Spleen (tissue), 13 donors: ENCODE results near the gene TRIM13. TPM values are rescaled to one million over a fixed set of nuclear protein-coding genes. Genes with fewer than 3 reads are reported as not detected.
A peak's percentile ranks its signal among the peaks of the same experiment; 100 is the strongest.
"Not testable (repeated sequence)": the region's sequence is repeated elsewhere in the genome, so short reads cannot be mapped to it uniquely, and the experiment has no call there.

ENCODE experiments used
- DNase-seq: peaks from one replicate; pipeline ENCODE4 v3.0.0-alpha.2; 2020
- H3K27ac ChIP-seq, 8 donors: fragments of 200-600 bp; sonication (generic) in 7 of 8; 1 replicate in 4 of 8; 2 replicates in 4 of 8; pipeline versions ENCODE4 v1.5.0 to v1.8.0; 2016 to 2021; ENCODE audit warnings: inconsistent platforms in 4 of 8, mild to moderate bottlenecking in 4 of 8, moderate library complexity in 1 of 8
- H3K27me3 ChIP-seq, 7 donors: fragments of 200-600 bp; sonication (generic) in 6 of 7; replicated peaks in 1 of 7; 1 replicate in 4 of 7; 2 replicates in 3 of 7; pipeline versions ENCODE4 v1.5.0 to v1.8.0; 2016 to 2021; ENCODE audit warnings: inconsistent platforms in 3 of 7, mild to moderate bottlenecking in 1 of 7
- H3K36me3 ChIP-seq, 6 donors: fragments of 200-600 bp; sonication (generic) in 5 of 6; 1 replicate in 4 of 6; 2 replicates in 2 of 6; pipeline versions ENCODE4 v1.5.0 to v1.8.0; 2016 to 2021; ENCODE audit warnings: inconsistent platforms in 2 of 6
- H3K4me1 ChIP-seq, 6 donors: fragments of 200-600 bp; sonication (generic) in 5 of 6; 1 replicate in 3 of 6; 2 replicates in 3 of 6; pipeline versions ENCODE4 v1.5.0 to v1.8.0; 2016 to 2021; ENCODE audit warnings: inconsistent platforms in 3 of 6
- H3K4me3 ChIP-seq, 8 donors: fragments of 200-600 bp; sonication (generic) in 7 of 8; 1 replicate in 4 of 8; 2 replicates in 4 of 8; pipeline versions ENCODE4 v1.5.0 to v1.8.0; 2016 to 2021; ENCODE audit warnings: inconsistent platforms in 4 of 8, mild to moderate bottlenecking in 4 of 8, moderate library complexity in 2 of 8
- H3K9me3 ChIP-seq, 8 donors: fragments of 200-600 bp; sonication (generic) in 7 of 8; 1 replicate in 4 of 8; 2 replicates in 4 of 8; pipeline versions ENCODE4 v1.5.0 to v1.8.0; 2016 to 2021; ENCODE audit warnings: inconsistent platforms in 4 of 8
- POLR2A ChIP-seq, 3 donors: fragments of 450-650 bp; IDR thresholded peaks; one replicate each; pipeline ENCODE4 v1.5.1; 2017; ENCODE audit warnings: antibody characterized with exemption in 3 of 3, mild to moderate bottlenecking in 1 of 3
- POLR2AphosphoS5 ChIP-seq, 3 donors: sonication (generic); formaldehyde crosslinking; IDR thresholded peaks; one replicate each; pipeline ENCODE4 v1.5.1; 2017; ENCODE audit warnings: antibody characterized with exemption in 3 of 3
- WGBS, 5 donors: extraction: QIAGEN DNeasy Blood & Tissue Kit in 3 of 5; methylation state at CpG; one replicate each; pipeline versions ENCODE4 v1.1.5 to v1.1.7; 2013 to 2018; 5-methylcytosine and 5-hydroxymethylcytosine counted together
- intact Hi-C: fragments of 100-400 bp; cut with DNase I; formaldehyde crosslinking; loops from one replicate; pipeline ENCODE4 v1.15.0; 2023; ENCODE audit warnings: low total_unique reads
- long read RNA-seq, 2 donors: transcript quantifications; one replicate each; lab custom pipeline, GENCODE V29; 2026
- polyA plus RNA-seq, 3 donors: library from polyadenylated mRNA; stranded (reverse); fragments of 200-250 nt; gene quantifications; one replicate each; pipeline ENCODE4 v1.2.1, GENCODE V29; 2013
- total RNA-seq, 7 donors: library from RNA; depleted of rRNA in 3 of 7; stranded (reverse); fragments of >200 nt in 3 of 7; fragmentation: NEBNext Ultra II Directional in 4 of 7; extraction: Animal tissue kit (Norgen Biotek cat#: 25700) in 4 of 7; gene quantifications; one replicate each; pipeline versions ENCODE4 v1.1.0 to v1.2.1, GENCODE V29; 2016 to 2021
- TF ChIP-seq, protein P1 (sequence below), 11 experiments: fragments of 200-600 bp in 7 of 11; fragments of 450-650 bp in 4 of 11; sonication (generic) in 4 of 11; IDR thresholded peaks in 8 of 11; conservative IDR thresholded peaks in 3 of 11; 1 replicate in 7 of 11; 2 replicates in 4 of 11; pipeline versions ENCODE4 v1.4.0 to v1.8.0; 2016 to 2021; ENCODE audit warnings: antibody characterized with exemption in 11 of 11, inconsistent platforms in 4 of 11, mild to moderate bottlenecking in 1 of 11
- donor health status: healthy with polysubstance abuse.
- donor health status: DM: no; HTN: no; CAD: no; lungs with moderate emphysema.
- donor health status: DM: no; HTN: no; CAD: no.
- donor health status: Bipolar disorder and iron deficiency.
- donor health status: healthy.
- donor health status: DM: no; HTN: no; CAD: no.
- donor health status: DM: yes; HTN: yes; CAD: no.

The TRIM13 gene, protein sequence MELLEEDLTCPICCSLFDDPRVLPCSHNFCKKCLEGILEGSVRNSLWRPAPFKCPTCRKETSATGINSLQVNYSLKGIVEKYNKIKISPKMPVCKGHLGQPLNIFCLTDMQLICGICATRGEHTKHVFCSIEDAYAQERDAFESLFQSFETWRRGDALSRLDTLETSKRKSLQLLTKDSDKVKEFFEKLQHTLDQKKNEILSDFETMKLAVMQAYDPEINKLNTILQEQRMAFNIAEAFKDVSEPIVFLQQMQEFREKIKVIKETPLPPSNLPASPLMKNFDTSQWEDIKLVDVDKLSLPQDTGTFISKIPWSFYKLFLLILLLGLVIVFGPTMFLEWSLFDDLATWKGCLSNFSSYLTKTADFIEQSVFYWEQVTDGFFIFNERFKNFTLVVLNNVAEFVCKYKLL
- total RNA-seq, result 10 to 100 TPM; 25.7 to 29.7 (median 28.0) TPM
- polyA plus RNA-seq, result 10 to 100 TPM; 17.1 to 28.6 (median 19.3) TPM
- long read RNA-seq, donor 1, full-length matches to known transcripts, result 18 of 27 reads
- long read RNA-seq, donor 1, partial matches to known transcripts, result 9 of 27 reads
- long read RNA-seq, donor 1, other reads (novel, unspliced or antisense), result 0 of 27 reads
- long read RNA-seq, donor 2, full-length matches to known transcripts, result 6 of 6 reads
- long read RNA-seq, donor 2, partial matches to known transcripts, result 0 of 6 reads
- long read RNA-seq, donor 2, other reads (novel, unspliced or antisense), result 0 of 6 reads

DNA sequence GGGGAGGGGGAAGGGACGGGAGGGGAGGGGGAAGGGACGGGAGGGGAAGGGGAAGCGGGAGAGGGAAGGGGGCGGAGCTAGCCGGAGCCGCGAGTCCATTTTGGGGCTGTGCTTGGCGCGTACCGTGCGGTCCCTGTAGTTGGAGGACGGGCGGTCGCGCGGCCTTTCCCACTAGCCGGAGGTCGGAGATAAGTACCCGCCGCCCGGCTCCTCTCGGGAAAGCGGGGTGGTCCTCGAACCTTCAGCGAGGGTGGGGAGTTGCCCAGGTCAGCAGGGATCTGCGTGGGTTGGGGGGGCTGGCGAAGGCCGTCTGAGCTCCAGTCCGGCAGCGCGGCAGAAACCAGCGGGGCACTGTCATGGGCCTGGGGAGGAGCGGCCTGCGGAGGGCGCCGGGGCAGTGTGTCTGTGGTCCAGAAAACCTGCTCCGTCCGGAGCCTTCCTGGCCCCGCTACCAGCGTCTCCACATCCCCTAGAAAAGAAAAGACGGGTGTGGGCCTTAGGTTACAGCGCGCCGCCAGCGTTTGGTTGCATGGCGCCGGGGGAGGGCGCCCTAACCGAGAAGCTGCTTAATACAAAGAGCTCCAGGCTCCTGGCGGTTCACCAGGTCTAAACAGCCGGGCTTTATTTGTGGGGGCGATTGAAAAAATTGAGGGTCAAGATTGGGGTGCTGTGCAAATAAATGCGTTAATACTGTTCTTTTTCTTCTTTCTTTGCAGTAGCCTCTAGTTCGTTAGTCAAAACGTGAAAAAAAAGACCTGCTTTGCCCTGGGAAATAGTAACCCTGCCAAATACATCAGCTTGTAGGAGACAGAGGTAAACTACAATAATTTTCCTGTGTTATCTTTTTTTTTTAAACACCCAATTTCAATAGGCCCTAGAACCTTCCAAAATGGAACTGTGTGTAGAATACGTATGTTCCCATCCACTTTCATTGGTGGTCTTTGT is at the start of gene TRIM13:
TSS of gene TRIM13 (plus strand) at position 92 of the 945 bp plus-strand sequence. CDS start 14,899 bp downstream, outside the sequence.
- peak within 1 kb of the TSS; percentile 72 to 93 (median 82) for H3K4me3 ChIP-seq
- WGBS, 5 donors, result 0 to 1% (median 0%) methylated on average over 45 to 55 of the region's 56 CpGs
- peak; percentile 96 for DNase-seq
- TF ChIP-seq, protein P1, sequence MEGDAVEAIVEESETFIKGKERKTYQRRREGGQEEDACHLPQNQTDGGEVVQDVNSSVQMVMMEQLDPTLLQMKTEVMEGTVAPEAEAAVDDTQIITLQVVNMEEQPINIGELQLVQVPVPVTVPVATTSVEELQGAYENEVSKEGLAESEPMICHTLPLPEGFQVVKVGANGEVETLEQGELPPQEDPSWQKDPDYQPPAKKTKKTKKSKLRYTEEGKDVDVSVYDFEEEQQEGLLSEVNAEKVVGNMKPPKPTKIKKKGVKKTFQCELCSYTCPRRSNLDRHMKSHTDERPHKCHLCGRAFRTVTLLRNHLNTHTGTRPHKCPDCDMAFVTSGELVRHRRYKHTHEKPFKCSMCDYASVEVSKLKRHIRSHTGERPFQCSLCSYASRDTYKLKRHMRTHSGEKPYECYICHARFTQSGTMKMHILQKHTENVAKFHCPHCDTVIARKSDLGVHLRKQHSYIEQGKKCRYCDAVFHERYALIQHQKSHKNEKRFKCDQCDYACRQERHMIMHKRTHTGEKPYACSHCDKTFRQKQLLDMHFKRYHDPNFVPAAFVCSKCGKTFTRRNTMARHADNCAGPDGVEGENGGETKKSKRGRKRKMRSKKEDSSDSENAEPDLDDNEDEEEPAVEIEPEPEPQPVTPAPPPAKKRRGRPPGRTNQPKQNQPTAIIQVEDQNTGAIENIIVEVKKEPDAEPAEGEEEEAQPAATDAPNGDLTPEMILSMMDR (IDR thresholded peaks at IDR 0.05 in 8 of 11, conservative IDR thresholded peaks at IDR 0.05 in 3 of 11), result peak; percentile 53 to 91 (median 80)
- TF ChIP-seq POLR2A (IDR thresholded peaks at IDR 0.05) (peak in 1 of 3 donors; percentile 7), POLR2AphosphoS5 (IDR thresholded peaks at IDR 0.05) (peak; percentile 74 to 89 (median 88))
- peak within 1 kb of the TSS; percentile 99 for H3K27ac ChIP-seq
- peaks cover 0 to 47% (median 0%) of the 10 kb centered on the region in 6 donors for H3K36me3 ChIP-seq
- H3K9me3 ChIP-seq, result no peaks in the 10 kb centered on the region
- no peaks in the 10 kb centered on the region for H3K27me3 ChIP-seq
- intact Hi-C loops, result no loop called here
- H3K4me1 ChIP-seq, result peaks cover 25 to 63% (median 57%) of the 10 kb centered on the region in 6 donors

DNA sequence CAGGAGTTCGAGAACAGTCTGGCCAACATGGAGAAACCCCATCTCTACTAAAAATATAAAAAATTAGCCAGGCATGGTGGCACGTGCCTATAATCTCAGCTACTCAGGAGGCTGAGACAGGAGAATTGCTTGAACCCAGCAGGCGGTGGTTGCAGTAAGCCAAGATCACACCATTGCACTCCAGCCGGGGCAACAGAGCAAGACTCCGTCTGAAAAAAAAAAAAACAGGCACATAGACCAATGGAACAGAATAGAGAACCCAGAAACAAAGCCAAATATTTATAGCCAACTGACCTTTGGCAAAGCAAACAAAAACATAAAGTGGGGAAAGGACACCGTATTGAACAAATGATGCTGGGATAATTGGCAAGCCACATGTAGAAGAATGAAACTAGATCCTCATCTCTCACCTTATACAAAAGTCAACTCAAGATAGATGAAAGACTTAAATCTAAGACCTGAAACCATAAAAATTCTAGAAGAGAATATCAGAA is 48.0 kb upstream of the TRIM13 start:
- H3K27ac ChIP-seq, H3K27me3 ChIP-seq, H3K9me3 ChIP-seq, H3K4me3 ChIP-seq, H3K4me1 ChIP-seq, H3K36me3 ChIP-seq, DNase-seq, intact Hi-C loops: not testable (repeated sequence)
- 87 to 97% (median 97%) methylated on average over 6 of the region's 6 CpGs for WGBS, 5 donors

DNA sequence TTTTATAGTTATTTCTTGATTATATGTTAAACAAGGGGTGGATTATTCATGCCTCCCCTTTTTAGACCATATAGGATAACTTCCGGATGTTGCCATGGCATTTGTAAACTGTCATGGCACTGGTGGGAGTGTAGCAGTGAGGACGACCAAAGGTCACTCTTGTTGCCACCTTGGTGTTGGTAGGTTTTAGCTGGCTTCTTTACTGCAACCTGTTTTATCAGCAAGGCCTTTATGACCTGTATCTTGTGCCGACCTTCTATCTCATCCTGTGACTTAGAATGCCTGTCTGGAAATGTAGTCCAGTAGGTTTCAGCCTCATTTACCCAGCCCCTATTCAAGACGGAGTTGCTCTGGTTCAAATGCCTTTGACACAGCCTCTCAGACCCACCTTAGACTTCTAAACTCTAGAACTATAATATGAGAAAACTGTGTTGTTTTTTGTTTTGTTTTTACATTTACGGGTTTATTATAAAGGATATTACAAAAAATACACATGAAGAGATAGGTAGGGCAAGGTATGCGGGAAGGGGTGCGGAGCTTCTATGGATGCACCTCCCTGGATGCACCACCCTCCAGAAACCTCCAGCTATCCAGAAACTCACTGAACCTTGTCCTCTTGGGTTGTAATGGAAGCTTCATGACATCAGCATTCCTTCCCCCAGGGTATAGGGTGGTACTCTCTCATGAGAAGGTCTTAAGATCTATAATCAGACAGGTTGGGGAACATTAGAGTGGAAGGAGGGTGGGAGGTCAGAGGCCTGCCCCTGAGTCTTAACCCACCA is 44.9 kb upstream of the TRIM13 start:
- Histone ChIP-seq H3K9me3 (no peaks in the 10 kb centered on the region), H3K27me3 (no peaks in the 10 kb centered on the region), H3K36me3 (no peaks in the 10 kb centered on the region), H3K27ac (no peak overlapping the region), H3K4me1 (no peaks in the 10 kb centered on the region), H3K4me3 (no peak overlapping the region)
- 83 to 95% (median 92%) methylated on average over 7 of the region's 7 CpGs for WGBS, 5 donors
- DNase-seq, result no peak
- intact Hi-C loops, result no loop called here
- no peak for TF ChIP-seq POLR2A (IDR thresholded peaks at IDR 0.05)
- no peak for TF ChIP-seq POLR2AphosphoS5 (IDR thresholded peaks at IDR 0.05)
- TF ChIP-seq, protein P1 (IDR thresholded peaks at IDR 0.05 in 8 of 11, conservative IDR thresholded peaks at IDR 0.05 in 3 of 11), result no peak

DNA sequence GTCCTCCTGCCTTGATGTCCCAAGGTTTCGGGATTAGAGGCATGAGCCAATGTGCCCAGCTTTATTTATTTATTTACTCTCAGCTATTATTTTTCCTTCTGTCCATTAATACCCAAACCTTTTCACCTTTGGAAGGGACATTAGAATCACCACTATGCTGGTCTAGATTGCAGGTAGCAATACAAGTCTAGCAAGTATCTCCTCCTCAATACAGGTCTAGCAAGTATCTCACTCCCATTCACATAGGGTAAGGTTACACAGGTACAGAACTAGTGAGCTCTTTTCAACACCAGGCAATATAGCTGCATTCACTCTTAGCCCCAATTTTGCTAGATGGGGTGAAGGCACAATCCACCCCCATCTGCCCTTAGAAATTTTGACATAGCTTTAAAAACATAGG is 43.3 kb upstream of the TRIM13 start:
- H3K9me3 ChIP-seq, result no peaks in the 10 kb centered on the region
- H3K4me1 ChIP-seq, result no peaks in the 10 kb centered on the region
- no peaks in the 10 kb centered on the region for H3K27me3 ChIP-seq
- no peaks in the 10 kb centered on the region for H3K36me3 ChIP-seq
- H3K4me3 ChIP-seq, result no peak overlapping the region
- no peak for DNase-seq
- no peak overlapping the region for H3K27ac ChIP-seq
- TF ChIP-seq, protein P1 (IDR thresholded peaks at IDR 0.05 in 8 of 11, conservative IDR thresholded peaks at IDR 0.05 in 3 of 11), result no peak
- no peak for TF ChIP-seq POLR2A (IDR thresholded peaks at IDR 0.05)
- no peak for TF ChIP-seq POLR2AphosphoS5 (IDR thresholded peaks at IDR 0.05)
- intact Hi-C loops, result no loop called here
- 90 to 97% (median 96%) methylated on average over 1 of the region's 1 CpG for WGBS, 5 donors
